ENCODE data around the gene LIN37.
"Not testable (repeated sequence)": the region's sequence is repeated elsewhere in the genome, so short reads cannot be mapped to it uniquely, and the experiment has no call there.

LIN37 gene

DNA sequence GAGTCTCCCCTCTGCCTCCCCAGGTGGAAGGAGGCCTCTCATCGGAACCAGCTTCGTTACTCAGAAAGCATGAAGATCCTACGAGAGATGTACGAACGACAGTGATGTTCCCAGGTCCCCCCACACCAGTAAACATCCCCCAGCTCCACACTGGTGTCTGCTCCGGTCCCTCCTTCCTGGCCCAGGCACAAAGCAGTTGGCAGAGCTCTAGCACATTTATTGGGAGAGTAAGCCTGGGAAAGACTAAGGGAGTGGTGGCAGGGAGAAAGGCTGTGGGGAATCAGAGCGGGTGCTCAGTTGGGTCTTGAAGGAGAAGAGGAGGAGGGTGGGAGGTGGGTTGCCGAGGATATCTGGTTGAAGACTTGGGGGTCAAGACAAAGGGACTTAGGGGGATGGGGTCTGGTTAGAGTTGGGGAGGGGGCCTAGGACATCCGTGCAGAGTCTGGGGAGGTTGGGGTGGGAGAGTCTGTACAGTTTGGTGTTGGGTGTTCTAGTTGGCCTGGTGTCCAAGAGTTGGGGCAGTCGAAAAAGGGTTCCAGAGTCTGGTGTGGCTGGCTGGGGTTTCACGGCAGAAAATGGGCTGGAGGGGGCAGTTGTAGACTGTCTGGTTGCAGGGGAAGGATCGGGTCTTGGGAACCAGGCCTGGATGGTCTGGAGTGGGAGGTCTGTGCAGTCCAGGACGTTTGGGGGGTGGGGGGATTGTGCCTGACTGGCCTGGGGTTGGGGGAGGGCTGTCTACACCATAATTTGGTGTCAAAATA, 6.2 kb downstream of the LIN37 start:
- no peak for DNase-seq

DNA sequence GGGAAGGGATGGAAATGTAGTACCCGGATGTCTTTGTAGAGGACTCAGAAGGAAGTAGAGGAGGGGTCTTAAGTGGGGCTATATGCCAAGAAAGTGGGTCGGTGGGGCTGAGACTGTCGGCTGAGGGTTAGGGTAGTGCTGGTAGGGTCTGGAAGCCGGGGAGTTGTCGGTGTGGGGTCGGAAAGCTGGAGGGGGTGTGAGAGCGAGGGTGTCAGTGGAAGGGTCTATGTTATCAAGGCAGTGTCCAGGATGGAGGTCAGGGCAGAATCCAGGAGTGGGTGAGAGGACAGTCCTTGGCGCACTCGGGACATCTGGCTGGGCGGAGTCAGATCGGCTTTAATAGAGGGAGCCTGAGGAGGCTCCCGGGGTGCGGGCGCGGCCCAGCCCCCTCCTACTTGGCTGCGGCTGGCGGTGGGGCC, 6.8 kb downstream of the LIN37 start:
- no peak for DNase-seq

DNA sequence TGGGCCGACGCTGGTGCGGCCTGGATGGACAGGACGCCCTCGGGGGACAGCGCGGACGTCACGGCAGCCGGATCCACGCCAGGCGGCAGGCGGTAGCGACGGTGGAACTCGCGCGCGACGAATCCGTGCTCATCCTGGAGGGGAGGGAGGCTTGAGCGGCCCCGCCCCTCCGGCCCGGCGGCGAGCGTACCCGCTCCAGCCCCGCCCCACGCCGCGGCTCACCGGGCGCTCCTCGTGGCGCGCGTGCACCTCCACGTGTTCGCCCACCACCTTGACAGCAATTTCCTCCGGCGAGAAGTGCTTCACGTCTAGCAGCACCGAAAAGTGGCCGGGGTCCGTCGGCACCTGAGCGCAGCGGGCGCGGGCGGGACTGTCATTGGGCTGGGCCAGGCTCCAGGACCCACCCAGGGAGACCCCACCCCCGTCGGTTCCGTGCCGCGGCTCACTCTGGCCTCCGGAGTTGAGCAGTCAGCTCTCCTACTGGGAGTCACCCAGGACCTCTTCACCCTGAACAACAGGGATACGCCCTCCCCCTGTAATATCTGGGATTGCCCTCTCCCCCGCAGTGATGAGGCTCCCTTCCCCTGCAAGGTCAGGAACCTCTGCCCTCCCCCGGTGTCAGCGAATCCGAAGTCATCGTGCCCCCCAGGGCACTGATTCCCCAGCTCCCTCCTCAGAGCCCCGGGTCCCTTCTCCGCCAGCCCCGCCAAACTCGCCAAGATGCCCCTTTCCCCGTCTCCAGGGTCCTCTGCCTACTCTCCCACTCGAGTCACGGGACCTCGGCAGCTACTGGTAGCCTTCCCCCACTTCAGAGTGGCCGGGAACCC, 7.4 kb downstream of the LIN37 start:
- no peak for DNase-seq

DNA sequence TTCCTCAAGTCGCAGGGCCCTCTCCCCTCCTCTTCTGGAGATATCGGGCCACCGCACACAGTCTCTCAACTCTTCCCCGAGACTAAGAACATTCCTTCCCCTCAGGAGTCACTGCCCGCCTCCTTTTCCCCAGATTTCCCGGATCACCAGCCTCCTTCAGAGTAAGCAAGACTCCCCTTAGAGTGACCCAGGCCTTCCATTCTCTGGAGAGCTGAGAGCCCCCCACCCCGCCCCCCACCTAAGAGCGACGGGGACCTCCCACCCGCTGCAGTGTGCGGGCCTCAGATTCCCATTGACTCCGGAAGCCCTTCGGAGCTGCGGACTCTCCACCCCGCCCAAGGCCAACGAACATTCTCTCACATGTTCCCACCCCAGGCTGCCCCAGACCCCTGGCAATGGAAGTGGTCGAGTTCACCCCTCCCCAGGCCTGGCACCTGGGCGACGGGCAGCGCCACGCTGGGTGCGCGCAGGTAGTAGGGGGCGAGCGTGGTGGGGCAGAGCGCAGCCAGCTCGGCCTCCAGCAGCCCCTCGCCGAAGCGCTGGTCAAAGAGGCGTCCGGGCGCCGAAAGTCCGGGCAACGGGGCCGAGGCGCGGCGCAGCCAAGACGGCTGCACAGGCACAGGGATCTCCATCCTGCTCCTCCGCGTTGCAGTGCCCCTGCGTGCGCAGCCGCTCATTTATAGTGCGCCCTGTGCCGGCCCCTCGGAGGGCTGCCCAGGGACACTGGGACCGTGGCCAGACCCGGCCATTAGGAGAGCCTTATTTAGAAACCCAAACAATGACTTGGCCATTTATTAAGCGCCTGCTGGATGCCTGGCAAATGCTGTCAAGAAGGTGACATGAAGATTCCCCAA, 8.2 kb downstream of the LIN37 start, which contains the start of gene HSPB6:
Gene HSPB6, minus strand, starts transcription at position 653 of the 854 bp plus-strand sequence. Its CDS starts 21 bp downstream, at position 632.
- DNase-seq: no peak

DNA sequence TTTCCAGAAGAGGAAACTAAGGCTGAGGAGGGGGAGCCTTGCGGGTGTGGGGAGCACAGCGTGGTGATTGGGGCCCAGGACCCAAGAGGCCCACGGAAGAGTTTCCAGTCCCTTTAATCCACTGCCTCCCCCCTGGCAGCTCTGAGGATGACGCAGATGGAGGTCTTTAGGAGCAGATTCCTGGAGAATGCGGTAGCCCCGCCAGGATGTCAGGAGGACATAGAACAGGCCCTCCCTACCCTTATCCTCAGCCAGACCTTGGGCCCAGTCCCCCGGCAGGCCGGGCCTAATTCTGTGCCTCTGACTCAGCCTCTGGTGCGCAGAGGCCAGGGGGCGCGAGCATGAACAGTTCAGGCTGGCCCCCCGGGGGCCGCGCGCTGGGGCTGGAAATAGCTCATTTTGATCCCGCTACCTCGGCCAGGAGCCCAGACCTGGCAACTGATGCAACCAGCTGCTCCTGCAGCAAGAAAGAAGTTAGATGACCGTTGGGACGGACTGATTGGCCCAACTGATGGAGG, 8.9 kb downstream of the LIN37 start:
- no peak for DNase-seq

DNA sequence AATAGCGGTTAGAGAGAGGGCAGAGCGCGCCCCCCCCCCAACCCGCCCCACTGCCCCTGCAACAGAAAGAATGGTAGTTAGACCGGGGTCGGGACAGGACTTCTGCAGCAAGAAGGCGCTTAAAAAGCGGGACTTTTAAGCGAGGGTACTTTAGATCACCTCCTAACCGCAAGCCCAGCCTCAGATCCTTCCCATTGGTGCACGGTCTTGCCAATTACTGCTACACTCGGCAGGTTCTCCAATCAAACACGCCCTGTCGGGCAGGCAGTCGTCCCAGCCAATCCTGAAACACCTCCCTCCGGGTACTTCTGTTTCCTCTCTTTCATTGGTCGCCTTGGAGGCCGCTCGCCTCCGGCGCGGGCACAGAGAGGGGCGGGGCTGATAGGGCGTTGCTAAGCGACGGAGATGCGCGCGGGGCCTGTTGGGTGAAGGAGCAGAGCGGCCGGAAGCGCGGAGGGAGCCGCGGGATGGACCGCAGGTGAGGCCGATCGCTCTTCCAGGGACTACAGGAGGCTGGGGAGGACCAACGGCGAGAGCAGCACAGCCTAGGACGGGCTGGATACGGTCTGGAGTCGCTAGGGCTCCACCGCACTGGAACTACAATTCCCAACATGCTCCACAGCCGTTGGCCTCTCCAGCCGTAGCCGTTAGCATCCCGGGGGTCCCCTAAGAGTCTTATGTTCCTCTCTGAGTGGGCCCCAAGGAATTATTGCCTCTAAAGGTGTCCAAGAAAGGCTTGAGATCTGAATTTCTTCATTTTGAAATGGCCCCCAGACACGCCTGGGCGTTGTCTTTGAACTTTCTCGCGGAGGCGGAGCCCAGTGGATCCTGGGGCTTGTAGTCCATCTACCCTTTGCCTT, 9.6 kb downstream of the LIN37 start, which contains the start of gene PROSER3:
Gene PROSER3, plus strand, starts transcription at position 428 of the 860 bp plus-strand sequence. Its CDS starts 40 bp downstream, at position 468.
- DNase-seq: peak; percentile 98

DNA sequence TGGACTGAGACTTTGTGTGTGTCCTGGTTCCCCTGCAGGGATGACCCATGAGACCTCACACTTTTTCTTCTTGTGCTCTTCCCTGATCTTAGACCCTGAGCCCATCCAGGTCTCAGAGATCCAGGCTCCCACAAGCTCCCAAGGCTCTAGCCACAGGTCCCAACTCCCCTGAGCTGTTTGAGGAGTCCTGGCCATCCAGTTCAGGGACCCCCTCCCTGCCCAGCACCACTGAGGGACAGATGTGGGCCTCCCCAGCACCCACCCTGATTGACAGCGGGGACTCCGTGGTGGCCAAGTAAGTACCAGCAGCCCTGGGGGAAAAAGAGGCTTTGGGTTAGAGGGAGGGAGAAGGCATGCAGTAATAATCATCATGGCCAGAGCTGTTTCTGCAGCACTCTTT, 11.3 kb downstream of the LIN37 start:
- DNase-seq: no peak

DNA sequence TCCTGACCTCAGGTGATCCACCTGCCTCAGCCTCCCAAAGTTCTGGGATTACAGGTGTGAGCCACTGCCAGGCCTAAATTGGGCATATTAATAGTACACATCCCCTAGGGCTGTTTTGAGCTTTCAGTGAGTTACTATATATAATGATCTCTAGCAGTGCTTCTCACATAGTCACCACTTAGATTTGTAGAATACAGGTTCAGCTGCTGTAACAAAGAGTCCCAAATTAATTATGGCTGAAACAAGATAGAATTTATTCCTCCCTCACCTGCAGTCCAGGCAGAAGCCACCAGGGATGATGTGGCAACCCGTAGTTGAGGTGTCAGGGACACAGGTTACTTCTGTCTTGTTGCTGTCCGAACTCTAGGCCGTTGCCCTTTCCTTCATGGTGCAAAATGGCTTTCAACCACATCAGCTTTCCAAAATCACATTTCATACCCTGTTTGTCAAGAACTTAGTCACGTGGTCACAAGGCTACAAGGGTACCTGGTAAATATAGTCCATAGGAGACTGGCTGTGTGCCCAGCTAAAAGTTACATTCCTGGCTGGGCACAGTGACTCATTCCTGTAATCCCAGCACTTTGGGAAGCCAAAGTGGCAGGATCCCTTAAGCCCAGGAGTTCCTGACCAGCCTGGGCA, 12.5 kb downstream of the LIN37 start:
- DNase-seq: no peak

DNA sequence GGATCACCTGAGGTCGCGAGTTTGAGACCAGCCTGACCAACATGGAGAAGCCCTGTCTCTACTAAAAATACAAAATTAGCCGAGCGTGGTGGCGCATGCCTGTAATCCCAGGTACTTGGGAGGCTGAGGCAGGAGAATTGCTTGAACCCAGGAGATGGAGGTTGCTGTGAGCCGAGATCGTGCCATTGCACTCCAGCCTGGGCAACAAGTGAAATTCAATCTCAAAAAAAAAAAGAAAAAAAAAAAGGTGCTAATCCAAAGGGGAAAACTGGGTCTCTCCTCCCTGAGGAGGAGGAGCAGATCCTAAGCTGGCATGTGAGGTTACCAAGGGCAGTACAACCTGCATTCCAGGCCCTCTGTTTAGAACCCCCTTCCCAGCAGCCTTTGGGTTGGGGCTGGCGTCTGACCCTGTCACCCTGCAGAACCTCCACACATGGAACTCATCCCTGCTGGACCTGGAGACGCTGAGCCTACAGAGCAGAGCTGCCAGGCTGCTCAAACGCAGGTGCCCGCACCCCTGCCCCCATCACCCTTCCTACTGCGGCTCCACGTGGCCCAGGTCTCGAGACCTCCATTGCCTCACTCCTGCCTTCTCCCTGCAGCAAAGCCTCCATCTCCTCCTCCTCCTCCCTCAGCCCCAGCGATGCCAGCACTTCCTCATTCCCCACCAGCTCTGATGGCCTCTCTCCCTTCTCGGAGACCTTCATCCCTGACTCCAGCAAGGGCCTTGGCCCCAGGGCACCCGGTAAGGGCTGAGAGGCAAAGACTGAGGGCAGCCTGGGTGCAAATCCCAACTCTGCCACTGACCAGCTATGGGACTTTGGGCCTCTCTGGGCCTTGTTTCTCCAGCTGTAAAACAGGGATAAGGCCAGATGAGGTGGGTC, 16.3 kb downstream of the LIN37 start:
- no peak for DNase-seq

DNA sequence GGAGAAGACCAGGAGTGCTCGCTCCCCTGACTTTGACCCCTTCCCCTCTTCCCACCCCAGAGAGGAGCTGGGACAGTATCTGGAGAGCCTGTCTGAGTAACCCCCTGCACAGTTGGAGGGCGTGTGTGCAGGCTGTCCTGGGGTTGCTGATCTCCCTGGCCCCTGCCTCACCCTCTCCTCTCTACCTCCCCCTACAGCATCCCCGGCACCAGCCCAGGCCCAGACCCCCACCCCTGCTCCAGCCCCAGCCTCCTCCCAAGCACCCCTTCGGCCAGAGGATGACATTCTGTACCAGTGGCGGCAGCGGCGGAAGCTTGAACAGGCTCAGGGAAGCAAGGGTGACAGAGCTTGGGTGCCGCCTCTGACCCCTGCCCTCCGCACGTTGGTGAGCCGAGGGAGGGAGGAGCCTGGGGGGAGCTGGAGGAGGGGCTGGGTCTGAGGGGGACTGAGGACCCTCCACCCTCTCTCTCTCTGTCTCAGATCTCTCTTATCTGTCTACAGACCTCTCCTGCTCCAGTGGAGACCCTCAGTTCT, 18.3 kb downstream of the LIN37 start:
- DNase-seq: no peak

DNA sequence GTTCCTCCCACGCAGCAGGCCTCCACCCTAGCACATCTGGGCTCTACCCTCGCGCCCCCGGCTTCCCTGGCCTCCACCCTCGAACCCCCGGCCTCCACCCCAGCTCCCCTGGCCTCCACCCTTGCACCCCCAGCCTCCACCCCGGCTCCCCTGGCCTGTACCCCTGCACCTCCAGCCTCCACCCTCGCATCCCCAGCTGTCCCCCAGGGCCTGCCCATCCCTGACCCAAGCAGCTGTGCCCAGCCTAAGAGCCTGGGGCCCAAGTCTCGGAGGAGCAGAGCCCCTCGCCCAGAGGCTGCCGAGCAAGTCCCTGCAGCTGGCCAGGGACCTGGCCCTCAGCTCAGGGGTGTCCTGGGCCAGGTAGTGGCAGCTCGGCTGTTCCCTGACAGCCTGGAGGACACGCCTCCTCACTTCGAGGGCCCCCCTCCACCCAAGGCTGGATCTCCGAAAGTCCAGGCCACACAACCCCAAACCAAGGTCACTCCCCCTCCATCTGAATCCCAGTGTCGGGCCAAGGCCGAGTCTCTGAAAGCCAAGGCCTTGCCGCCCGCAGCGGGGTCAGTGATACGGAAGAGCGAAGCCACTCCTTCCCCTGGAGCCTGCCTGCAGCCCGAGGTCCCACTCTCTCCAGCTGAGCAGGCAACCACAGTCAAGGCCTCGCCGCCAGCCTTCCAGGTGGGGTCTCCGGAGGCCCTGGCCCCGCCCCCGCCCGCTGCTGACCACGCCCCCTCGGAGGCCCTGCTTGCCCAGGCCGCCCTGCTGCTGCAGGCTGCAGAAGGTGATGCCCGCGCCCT, 19.1 kb downstream of the LIN37 start:
- DNase-seq: no peak

DNA sequence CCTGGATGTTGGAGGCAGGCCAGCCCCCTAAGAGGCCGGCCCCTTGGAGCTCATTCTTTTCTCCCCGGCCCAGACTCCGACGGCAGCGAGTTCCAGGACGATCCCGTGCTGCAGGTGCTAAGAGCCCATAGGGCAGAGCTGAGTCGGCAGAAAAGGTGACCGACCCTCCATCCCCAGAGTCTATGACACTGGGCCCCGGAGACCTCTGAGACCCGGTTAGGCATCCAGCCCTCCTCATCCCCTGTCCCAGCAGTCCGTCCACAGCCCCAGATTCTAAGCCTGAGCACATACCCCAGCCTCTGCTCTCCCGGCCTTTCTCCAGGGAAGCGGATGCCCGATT, 19.7 kb downstream of the LIN37 start:
- no peak for DNase-seq

DNA sequence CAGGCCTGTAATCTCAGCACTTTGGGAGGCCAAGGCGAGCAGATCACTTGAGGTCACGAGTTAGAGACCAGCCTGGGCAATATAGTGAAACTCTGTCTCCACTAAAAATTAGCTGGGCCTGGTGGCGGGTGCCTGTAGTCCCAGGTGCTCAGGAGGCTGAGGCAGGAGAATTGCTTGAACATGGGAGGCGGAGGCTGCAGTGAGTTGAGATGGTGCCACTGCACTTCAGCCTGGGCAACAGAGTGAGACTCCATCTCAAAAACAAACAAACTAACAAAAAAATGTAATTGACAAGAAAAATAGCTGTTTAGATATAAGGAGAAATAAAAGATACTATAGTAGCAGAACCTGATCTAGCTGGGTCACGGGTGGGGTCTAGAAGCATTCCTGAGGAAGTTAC, 24.0 kb downstream of the LIN37 start:
- not testable (repeated sequence) for DNase-seq

DNA sequence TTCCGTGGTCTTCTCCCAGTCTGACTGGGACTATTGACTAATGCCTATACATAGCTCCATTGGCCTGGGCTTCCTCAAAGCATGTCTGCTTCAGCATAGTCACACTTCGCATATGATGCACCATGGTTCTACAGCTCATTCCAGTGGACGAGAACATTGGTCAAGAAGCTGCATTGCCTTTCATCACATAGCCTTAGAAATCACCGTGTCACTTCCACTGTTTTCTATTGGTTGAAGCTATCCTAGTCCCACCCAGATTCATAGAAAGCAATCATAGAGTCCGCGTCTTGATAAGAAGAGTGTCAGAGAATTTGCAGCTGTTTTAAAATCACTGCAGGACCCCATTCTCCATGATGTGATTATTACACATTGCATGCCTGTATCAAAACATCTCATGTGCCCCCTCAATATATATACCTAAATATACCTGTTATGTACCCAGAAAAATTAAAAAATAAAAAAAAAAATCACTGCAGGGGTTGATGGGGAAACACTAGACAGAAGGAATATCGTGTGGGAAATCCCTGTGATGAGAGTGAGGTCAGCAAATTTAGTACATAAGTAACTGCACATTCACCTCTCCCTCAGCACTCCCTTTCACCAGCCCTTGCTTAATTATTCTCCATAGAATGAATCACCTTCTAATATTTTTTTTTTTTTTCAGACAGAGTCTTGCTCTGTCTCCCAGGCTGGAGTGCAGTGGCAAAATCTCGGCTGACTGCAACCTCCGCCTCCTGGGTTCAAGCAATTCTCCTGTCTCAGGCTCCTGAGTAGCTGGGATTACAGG, 24.8 kb downstream of the LIN37 start:
- DNase-seq: no peak

DNA sequence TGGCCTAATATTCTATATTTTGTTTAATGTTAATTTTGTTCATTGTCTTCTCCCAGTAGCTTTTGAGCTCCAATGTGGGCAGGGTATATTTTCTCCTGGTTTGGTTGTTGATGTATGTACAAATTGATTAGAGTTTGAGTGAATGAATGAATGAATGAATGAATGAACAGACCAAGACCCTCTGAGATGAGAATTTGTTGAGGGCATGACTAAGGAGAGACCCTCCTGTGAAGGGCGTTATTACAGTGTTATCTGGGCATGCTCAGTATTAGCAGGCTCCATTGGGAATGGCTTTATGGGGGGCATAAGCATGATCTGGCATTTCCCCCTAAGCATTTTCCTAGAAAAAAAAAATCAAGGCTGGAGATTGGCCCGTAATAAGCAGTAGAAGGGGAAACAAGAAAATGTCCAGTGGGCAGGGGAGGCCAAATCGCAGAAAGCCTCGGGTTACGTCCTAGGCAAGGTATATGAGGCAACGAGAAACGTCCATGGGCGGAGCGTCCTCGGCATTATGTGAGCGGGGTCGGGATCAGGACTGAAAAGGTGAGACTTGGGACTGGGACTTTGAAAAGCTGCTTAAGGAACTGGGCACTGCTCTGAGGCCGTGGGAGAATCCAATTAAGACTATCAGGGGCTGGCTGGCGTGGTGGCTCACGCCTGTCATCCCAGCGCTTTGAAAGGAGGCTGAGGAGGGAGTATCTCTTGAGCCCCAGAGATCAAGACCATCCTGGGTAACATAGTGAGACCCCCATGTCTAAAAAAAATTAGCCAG, 26.1 kb downstream of the LIN37 start:
- no peak for DNase-seq

DNA sequence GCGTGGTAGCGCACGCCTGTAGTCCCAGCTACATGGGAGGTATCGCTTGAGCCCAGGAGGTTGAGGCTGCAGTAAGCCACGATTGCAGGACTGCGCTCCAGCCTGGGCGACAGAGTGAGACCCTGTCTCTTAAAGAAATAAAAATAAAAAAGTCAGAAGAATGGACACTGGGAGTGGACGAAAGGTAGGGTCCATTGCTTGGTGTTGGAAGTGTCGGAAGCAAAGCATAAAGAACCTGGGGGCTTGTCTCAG, 26.6 kb downstream of the LIN37 start:
- DNase-seq: no peak

DNA sequence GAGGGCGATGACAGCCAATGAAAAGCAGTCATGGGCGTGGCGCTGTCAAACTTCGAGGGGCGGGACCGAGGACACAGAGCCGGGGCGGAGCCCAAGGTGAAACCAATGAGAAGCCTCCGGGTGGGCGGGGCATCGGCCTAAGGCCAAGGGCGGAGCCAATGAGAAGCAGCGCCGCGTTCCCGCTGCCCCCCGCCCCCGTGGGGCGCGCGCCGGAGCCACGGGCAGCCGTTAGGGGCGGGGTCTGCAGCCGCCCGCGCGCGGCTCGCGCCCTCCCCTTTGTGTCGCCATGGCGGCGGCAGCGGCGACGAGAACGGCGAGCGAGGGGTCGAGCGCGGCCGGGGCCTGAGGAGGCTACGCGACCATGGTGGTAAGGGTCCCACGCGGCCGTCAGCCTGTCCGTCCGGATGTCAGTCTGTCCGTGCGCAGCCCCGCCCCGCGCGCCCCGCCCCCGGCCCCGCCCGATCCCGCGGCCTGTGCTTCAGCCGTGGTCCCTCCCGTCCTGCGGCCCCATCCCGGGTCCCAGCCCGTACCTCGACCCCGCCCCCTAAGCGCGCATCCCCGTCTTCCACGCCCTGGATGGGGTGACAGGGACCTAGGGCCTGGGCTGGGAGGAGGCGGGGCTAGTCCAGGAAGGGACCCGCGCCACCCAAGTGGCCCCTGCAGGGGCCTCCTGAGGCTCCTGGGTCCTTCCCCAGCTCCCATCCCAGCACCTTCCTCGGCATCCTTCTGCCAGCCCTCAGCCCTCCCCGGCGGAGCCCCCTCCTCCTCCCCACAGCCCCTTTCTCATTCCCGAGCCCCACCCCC, 27.1 kb downstream of the LIN37 start, which contains the start of gene ARHGAP33:
Gene ARHGAP33, plus strand, starts transcription at position 267 of the 804 bp plus-strand sequence. Its CDS starts 95 bp downstream, at position 362.
- peak; percentile 99 for DNase-seq

Data from NCI-H1436 (cell line).